Measurements from ENCODE around the gene RAB39B. TPM values are rescaled to one million over a fixed set of nuclear protein-coding genes. Genes with fewer than 3 reads are reported as not detected.

The RAB39B gene
- total RNA-seq, 1 experiment from 2014 or later = 2.0 TPM

DNA sequence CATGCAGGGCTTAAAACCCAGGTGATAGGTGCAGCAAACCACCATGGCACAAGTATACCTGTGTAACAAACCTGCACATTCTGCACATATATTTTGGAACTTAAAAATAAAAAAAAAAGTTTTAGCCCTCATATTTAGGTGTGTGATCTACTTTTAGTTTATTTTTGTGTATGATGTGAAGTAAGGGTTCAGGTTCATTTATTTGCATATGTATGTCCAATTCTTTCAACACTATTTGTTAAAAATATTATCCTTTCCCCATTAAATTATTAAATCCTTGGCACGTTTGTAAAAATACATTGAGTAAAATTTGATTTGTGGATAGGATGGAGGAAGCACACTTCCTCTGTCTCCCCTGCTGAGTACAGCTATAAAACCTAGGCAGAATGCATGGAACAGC lies 12.9 kb downstream of the RAB39B start:
- ChIA-PET CTCF (interaction anchor here (0.6 kb wide), 1 partner anchor 248 kb away, joined by 7 read pairs; no protein-coding TSS in a partner anchor), POLR2A (no interaction called here)
- in situ Hi-C loops (cut with HindIII; ENCODE audit: low pct_unique_long_range_greater_than_20kb, low sequenced_read_pairs) (no loop called here), intact Hi-C loops (cut with micrococcal nuclease; ENCODE audit: unreplicated experiment) (no loop called here)
- Histone ChIP-seq H3K27me3 (ENCODE audit: control insufficient read depth, insufficient read depth, low read length) (peaks cover 2% of the 10 kb centered on the region; the same call in 1 of the 2 replicates), H3K4me3 (ENCODE audit: low read depth in 2 of 2, low read length in 2 of 2) (no peak overlapping the region), H3K4me1 (ENCODE audit: control insufficient read depth, insufficient read depth, low read length) (no peaks in the 10 kb centered on the region), H3K36me3 (ENCODE audit: control insufficient read depth, insufficient read depth, low read length) (no peaks in the 10 kb centered on the region; the same call in 1 of the 2 replicates), H3K27ac (ENCODE audit: low read length) (no peak overlapping the region), H3K9me3 (ENCODE audit: control insufficient read depth, insufficient read depth, low read depth, low read length) (no peaks in the 10 kb centered on the region)
- no TSS peak for BruUV-seq (replicated peaks)
- ATAC-seq (no peak), DNase-seq (ENCODE audit: low read depth, low spot score) (no peak)
- TF ChIP-seq TCF7L2 (IDR thresholded peaks at IDR 0.05; ENCODE audit: low read depth, low read length) = no peak
- TF ChIP-seq, protein P1, sequence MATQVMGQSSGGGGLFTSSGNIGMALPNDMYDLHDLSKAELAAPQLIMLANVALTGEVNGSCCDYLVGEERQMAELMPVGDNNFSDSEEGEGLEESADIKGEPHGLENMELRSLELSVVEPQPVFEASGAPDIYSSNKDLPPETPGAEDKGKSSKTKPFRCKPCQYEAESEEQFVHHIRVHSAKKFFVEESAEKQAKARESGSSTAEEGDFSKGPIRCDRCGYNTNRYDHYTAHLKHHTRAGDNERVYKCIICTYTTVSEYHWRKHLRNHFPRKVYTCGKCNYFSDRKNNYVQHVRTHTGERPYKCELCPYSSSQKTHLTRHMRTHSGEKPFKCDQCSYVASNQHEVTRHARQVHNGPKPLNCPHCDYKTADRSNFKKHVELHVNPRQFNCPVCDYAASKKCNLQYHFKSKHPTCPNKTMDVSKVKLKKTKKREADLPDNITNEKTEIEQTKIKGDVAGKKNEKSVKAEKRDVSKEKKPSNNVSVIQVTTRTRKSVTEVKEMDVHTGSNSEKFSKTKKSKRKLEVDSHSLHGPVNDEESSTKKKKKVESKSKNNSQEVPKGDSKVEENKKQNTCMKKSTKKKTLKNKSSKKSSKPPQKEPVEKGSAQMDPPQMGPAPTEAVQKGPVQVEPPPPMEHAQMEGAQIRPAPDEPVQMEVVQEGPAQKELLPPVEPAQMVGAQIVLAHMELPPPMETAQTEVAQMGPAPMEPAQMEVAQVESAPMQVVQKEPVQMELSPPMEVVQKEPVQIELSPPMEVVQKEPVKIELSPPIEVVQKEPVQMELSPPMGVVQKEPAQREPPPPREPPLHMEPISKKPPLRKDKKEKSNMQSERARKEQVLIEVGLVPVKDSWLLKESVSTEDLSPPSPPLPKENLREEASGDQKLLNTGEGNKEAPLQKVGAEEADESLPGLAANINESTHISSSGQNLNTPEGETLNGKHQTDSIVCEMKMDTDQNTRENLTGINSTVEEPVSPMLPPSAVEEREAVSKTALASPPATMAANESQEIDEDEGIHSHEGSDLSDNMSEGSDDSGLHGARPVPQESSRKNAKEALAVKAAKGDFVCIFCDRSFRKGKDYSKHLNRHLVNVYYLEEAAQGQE (IDR thresholded peaks at IDR 0.05; ENCODE audit: insufficient read depth in 1 of 2, low read depth in 2 of 2, low read length in 1 of 2) = no peak
- TF ChIP-seq, protein P2, sequence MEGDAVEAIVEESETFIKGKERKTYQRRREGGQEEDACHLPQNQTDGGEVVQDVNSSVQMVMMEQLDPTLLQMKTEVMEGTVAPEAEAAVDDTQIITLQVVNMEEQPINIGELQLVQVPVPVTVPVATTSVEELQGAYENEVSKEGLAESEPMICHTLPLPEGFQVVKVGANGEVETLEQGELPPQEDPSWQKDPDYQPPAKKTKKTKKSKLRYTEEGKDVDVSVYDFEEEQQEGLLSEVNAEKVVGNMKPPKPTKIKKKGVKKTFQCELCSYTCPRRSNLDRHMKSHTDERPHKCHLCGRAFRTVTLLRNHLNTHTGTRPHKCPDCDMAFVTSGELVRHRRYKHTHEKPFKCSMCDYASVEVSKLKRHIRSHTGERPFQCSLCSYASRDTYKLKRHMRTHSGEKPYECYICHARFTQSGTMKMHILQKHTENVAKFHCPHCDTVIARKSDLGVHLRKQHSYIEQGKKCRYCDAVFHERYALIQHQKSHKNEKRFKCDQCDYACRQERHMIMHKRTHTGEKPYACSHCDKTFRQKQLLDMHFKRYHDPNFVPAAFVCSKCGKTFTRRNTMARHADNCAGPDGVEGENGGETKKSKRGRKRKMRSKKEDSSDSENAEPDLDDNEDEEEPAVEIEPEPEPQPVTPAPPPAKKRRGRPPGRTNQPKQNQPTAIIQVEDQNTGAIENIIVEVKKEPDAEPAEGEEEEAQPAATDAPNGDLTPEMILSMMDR (IDR thresholded peaks at IDR 0.05) = no peak
- TF ChIP-seq POLR2AphosphoS5 (IDR thresholded peaks at IDR 0.05; ENCODE audit: low read depth, low read length) = no peak
- no peak for TF ChIP-seq SIN3A (IDR thresholded peaks at IDR 0.05; ENCODE audit: borderline replicate concordance, insufficient read depth, low read depth, low read length)

DNA sequence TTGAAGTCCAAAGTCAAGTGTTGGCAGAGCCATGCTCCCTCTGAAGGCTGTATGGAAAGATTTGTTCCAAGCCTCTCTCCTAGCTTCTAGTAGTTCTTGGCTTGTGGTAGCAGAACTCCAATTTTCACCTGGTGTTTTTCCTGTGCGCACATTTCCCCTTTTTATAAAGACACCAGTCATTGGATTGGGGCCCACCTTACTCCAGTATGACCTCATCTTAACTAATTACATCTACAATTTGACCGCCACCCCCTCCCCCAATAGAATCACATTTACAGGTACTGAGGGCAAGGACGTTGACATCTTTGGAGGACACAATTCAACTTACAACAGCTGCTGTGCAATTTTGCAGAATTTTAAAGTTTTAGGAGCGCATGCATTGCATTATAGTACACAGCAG lies 16.8 kb downstream of the RAB39B start:
- H3K27ac ChIP-seq (ENCODE audit: low read length) = no peak overlapping the region
- intact Hi-C loops (cut with micrococcal nuclease; ENCODE audit: unreplicated experiment) (no loop called here), in situ Hi-C loops (cut with HindIII; ENCODE audit: low pct_unique_long_range_greater_than_20kb, low sequenced_read_pairs) (no loop called here)
- no peaks in the 10 kb centered on the region for H3K27me3 ChIP-seq (ENCODE audit: control insufficient read depth, insufficient read depth, low read length)
- POLR2A ChIA-PET = no interaction called here
- BruUV-seq (replicated peaks) = no TSS peak
- no peaks in the 10 kb centered on the region for H3K9me3 ChIP-seq (ENCODE audit: control insufficient read depth, insufficient read depth, low read depth, low read length)
- H3K36me3 ChIP-seq (ENCODE audit: control insufficient read depth, insufficient read depth, low read length) = no peaks in the 10 kb centered on the region
- no peaks in the 10 kb centered on the region for H3K4me1 ChIP-seq (ENCODE audit: control insufficient read depth, insufficient read depth, low read length)
- ATAC-seq (no peak), DNase-seq (ENCODE audit: low read depth, low spot score) (no peak)
- CTCF ChIA-PET = no interaction called here
- TF ChIP-seq, protein P1 (IDR thresholded peaks at IDR 0.05; ENCODE audit: insufficient read depth in 1 of 2, low read depth in 2 of 2, low read length in 1 of 2) = no peak
- TF ChIP-seq TCF7L2 (IDR thresholded peaks at IDR 0.05; ENCODE audit: low read depth, low read length) (no peak), SIN3A (IDR thresholded peaks at IDR 0.05; ENCODE audit: borderline replicate concordance, insufficient read depth, low read depth, low read length) (no peak), POLR2AphosphoS5 (IDR thresholded peaks at IDR 0.05; ENCODE audit: low read depth, low read length) (no peak)
- TF ChIP-seq, protein P2 (IDR thresholded peaks at IDR 0.05) = no peak
- no peak overlapping the region for H3K4me3 ChIP-seq (ENCODE audit: low read depth in 2 of 2, low read length in 2 of 2)

Data from Panc1 (cell line).